Heart right ventricle (tissue), 16 donors: ENCODE measurements around the gene EREG. TPM values are rescaled to one million over a fixed set of nuclear protein-coding genes. Genes with fewer than 3 reads are reported as not detected.

ENCODE experiments used
- ATAC-seq, 8 donors: fragments of 200-7000 bp; cut with Tn5 transposase; one replicate each; pipeline ENCODE4 v1.9.1; 2020; ENCODE audit warnings: mild to moderate bottlenecking in 8 of 8, moderate library complexity in 8 of 8, moderate number of reproducible peaks in 1 of 8
- DNase-seq, 2 donors: peaks; one replicate each; pipeline ENCODE4 v3.0.0-alpha.2; 2020
- H3K27ac ChIP-seq, 10 donors: fragments of 200-600 bp; sonication (generic) in 2 of 10; one replicate each; pipeline versions ENCODE4 v1.5.0 to v1.8.0; 2020 to 2022; ENCODE audit warnings: mild to moderate bottlenecking in 3 of 10
- H3K27me3 ChIP-seq, 7 donors: fragments of 200-600 bp; one replicate each; pipeline ENCODE4 v1.8.0; 2021 to 2022; ENCODE audit warnings: mild to moderate bottlenecking in 2 of 7
- H3K36me3 ChIP-seq, 9 donors: fragments of 200-600 bp; sonication (generic) in 1 of 9; one replicate each; pipeline versions ENCODE4 v1.5.0 to v1.8.0; 2020 to 2022; ENCODE audit warnings: mild to moderate bottlenecking in 2 of 9
- H3K4me1 ChIP-seq, 9 donors: fragments of 200-600 bp; sonication (generic) in 1 of 9; one replicate each; pipeline versions ENCODE4 v1.5.0 to v1.8.0; 2020 to 2022; ENCODE audit warnings: mild to moderate bottlenecking in 4 of 9
- H3K4me3 ChIP-seq, 10 donors: fragments of 200-600 bp; sonication (generic) in 2 of 10; one replicate each; pipeline versions ENCODE4 v1.5.0 to v1.8.0; 2020 to 2022; ENCODE audit warnings: mild to moderate bottlenecking in 7 of 10, moderate library complexity in 2 of 10
- H3K9me3 ChIP-seq, 11 donors: fragments of 200-600 bp in 10 of 11; sonication (generic) in 2 of 11; one replicate each; pipeline versions ENCODE4 v1.5.0 to v1.8.0; 2013 to 2022; ENCODE audit warnings: mild to moderate bottlenecking in 2 of 11, control low read depth in 1 of 11, moderate library complexity in 1 of 11
- WGBS, 2 donors: extraction: QIAGEN DNeasy Blood & Tissue Kit; methylation state at CpG; one replicate each; pipeline ENCODE4 v1.1.7; 2013; ENCODE audit warnings: inconsistent platforms in 1 of 2; 5-methylcytosine and 5-hydroxymethylcytosine counted together
- intact Hi-C, 10 donors: fragments of 100-400 bp; cut with DNase I; formaldehyde crosslinking; loops; one replicate each; pipeline versions ENCODE4 v1.11.1 to v1.14.2; 2022
- long read RNA-seq, 3 donors: library from polyadenylated mRNA; unstranded; transcript quantifications; one replicate each; pipeline ENCODE4 v2.0.0, GENCODE V29; 2020 to 2021
- polyA plus RNA-seq, 2 donors: library from polyadenylated mRNA; stranded (reverse); fragments of 200-250 nt; gene quantifications; one replicate each; pipeline ENCODE4 v1.2.3, GENCODE V29; 2013
- total RNA-seq, 10 donors: library from RNA; stranded (reverse); fragmentation: NEBNext Ultra II Directional in 3 of 10; extraction: Animal tissue kit (Norgen Biotek cat#: 25700) in 3 of 10; gene quantifications; one replicate each; pipeline versions ENCODE4 v1.2.1 to v1.2.4, GENCODE V29; 2021 to 2023
- TF ChIP-seq, protein P1 (sequence below), 9 donors: fragments of 200-600 bp; sonication (generic) in 2 of 9; IDR thresholded peaks; one replicate each; pipeline versions ENCODE4 v1.5.0 to v1.8.0; 2021 to 2022; ENCODE audit warnings: antibody characterized with exemption in 9 of 9, mild to moderate bottlenecking in 5 of 9, moderate library complexity in 1 of 9
- donor health status: Arrhythmogenic right ventricular cardiomyopathy.
- donor health status: ischemic (EF 13 %, LVEDD 7.1; RV severe dilation, severe dysfunction).
- donor health status: healthy with polysubstance abuse.
- donor health status: DM: no; HTN: yes; CAD: no.
- donor health status: DM: no; HTN: no; CAD: no.
- donor health status: ischemic (EF 25% LVEDD 6.9; RV normal size, moderate dysfunction).
- donor health status: ischemic (EF 25% LVEDD 5.7; RV mildly dilated, moderate dysfunction).
- donor health status: healthy.
- donor health status: DM: yes; HTN: yes; CAD: no.
- donor health status: Ischemic cardiomyopathy.
- donor health status: ischemic (EF 35%, LVEDD 5.7; RV mildly dilated, moderate dysfunction).
- donor health status: nonischemic (EF 11% LVEDD 7.7; RV severe dilation, severe dysfunction).
- donor health status: DM: yes; HTN: yes; CAD: no.
- donor health status: PGD.
- donor health status: ischemic (EF 29% LVEDD 5.4; RV normal size, mild dysfunction).
- donor health status: nonischemic (EF 23%, LVEDD 6.1; RV moderate dilation, normal function).

EREG gene, protein sequence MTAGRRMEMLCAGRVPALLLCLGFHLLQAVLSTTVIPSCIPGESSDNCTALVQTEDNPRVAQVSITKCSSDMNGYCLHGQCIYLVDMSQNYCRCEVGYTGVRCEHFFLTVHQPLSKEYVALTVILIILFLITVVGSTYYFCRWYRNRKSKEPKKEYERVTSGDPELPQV
- 1 to 10 TPM in 1 of 10 donors, under 1 TPM in 7, not detected in 2; 0.06 to 4.0 (median 0.21) TPM for total RNA-seq
- polyA plus RNA-seq, result under 1 TPM; 0.07 to 0.20 TPM
- long read RNA-seq, donor 1, result 0 reads
- long read RNA-seq, donor 2, result 0 reads
- long read RNA-seq, donor 3, partial matches to known transcripts, result 0 of 1 reads
- long read RNA-seq, donor 3, other reads (novel, unspliced or antisense), result 1 of 1 reads

DNA sequence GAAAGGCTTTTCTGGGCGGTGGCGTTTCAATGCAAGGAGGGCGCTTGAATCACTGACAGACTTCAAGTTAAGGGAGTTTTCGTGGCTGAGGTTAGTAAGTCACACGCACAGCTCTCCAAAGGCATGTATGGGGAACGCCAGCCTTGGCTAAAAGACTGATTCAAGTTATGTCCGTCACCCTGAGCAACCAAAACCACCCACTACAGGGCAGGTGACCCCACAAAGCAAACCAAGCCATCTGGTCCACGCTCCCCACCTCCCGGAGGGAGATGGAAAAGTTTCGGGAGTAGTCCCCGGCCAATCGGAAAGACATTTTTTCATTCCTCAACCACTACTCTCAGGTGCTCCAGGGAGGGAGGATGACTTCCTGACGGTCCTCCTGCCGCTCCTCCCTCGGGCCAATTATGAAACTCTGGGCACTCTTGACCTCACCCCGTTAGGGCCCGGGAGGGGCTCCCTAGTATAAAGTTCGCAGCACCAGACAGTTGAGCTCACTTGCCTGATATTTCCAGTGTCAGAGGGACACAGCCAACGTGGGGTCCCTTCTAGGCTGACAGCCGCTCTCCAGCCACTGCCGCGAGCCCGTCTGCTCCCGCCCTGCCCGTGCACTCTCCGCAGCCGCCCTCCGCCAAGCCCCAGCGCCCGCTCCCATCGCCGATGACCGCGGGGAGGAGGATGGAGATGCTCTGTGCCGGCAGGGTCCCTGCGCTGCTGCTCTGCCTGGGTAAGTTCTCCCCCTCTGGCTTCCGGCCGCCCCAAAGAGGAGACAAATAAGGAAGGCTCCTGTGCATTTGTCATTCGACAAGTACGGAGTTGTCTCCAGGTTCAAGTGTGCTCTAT, at the start of gene EREG:
Gene EREG, plus strand, starts transcription at position 494 of the 840 bp plus-strand sequence. Its CDS starts 164 bp downstream, at position 658.
- DNase-seq (peak; percentile 6 to 15), ATAC-seq (peak; percentile 38 to 70 (median 49))
- no peaks in the 10 kb centered on the region for H3K9me3 ChIP-seq
- H3K4me1 ChIP-seq, result peaks cover 0 to 16% (median 7%) of the 10 kb centered on the region in 9 donors
- peaks cover 5 to 63% (median 38%) of the 10 kb centered on the region in 7 donors for H3K27me3 ChIP-seq
- H3K36me3 ChIP-seq, result no peaks in the 10 kb centered on the region
- H3K4me3 ChIP-seq, result peak within 1 kb of the TSS in 9 of 10 donors; percentile 13 to 50 (median 33)
- intact Hi-C loops, result no loop called here
- TF ChIP-seq, protein P1, sequence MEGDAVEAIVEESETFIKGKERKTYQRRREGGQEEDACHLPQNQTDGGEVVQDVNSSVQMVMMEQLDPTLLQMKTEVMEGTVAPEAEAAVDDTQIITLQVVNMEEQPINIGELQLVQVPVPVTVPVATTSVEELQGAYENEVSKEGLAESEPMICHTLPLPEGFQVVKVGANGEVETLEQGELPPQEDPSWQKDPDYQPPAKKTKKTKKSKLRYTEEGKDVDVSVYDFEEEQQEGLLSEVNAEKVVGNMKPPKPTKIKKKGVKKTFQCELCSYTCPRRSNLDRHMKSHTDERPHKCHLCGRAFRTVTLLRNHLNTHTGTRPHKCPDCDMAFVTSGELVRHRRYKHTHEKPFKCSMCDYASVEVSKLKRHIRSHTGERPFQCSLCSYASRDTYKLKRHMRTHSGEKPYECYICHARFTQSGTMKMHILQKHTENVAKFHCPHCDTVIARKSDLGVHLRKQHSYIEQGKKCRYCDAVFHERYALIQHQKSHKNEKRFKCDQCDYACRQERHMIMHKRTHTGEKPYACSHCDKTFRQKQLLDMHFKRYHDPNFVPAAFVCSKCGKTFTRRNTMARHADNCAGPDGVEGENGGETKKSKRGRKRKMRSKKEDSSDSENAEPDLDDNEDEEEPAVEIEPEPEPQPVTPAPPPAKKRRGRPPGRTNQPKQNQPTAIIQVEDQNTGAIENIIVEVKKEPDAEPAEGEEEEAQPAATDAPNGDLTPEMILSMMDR (IDR thresholded peaks at IDR 0.05), result no peak
- WGBS, 2 donors, result 10 to 11% methylated on average over 40 of the region's 40 CpGs
- H3K27ac ChIP-seq, result peak within 1 kb of the TSS in 1 of 10 donors; percentile 55

DNA sequence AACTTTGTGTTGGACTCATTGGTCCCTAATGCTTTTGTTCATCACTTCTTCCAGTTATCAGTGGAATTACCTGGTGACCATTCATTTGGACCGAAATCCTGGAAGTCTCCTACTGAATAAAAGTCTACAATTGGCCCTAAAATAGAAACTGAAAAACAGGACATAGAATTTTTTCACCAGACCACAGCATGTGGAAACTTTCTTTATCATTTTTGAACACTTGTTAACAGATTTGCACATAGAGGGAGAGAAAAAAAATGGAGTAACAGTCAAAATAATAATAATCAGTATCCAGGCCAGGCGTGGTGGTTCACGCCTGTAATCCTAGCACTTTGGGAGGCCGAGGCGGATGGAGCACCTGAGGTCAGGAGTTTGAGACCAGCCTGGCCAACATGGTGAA, 49.6 kb upstream of the EREG start:
- intact Hi-C loops, result loop anchor here in 2 of 10 donors (10.0 kb wide), 2 partner anchors 91 to 359 kb away; no protein-coding TSS in a partner anchor
- Histone ChIP-seq H3K27ac (no peak overlapping the region), H3K4me3 (no peak overlapping the region), H3K27me3 (no peaks in the 10 kb centered on the region), H3K9me3 (no peaks in the 10 kb centered on the region), H3K4me1 (no peaks in the 10 kb centered on the region), H3K36me3 (no peaks in the 10 kb centered on the region)
- WGBS, 2 donors, result 85 to 87% methylated on average over 5 of the region's 5 CpGs
- TF ChIP-seq, protein P1 (IDR thresholded peaks at IDR 0.05), result no peak
- ATAC-seq, result no peak
- DNase-seq, result no peak

DNA sequence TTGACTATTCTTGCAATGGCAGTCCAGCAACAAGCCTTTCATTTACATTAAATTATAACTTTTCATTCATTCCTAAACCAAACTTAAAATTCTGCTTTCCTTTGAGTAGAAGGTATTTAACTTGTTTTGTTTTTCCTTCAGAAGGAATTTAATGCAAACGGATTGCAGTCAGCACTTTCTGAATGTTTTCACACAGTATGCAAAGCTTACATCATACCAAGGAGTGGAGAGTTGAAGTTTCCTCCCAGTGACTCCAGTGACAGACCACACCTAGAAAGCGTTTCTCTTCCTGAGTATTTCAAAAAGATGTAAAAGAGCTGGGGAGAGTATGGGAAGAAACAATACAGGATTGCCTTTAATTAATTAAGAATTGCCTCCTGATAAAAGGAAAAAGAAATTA, 48.5 kb upstream of the EREG start:
- TF ChIP-seq, protein P1 (IDR thresholded peaks at IDR 0.05), result no peak
- H3K9me3 ChIP-seq, result no peaks in the 10 kb centered on the region
- H3K4me3 ChIP-seq, result no peak overlapping the region
- H3K27me3 ChIP-seq, result peaks cover 0 to 5% (median 0%) of the 10 kb centered on the region in 7 donors
- no peak for ATAC-seq
- intact Hi-C loops, result loop anchor here in 2 of 10 donors (10.0 kb wide), 2 partner anchors 92 to 358 kb away; no protein-coding TSS in a partner anchor
- no peaks in the 10 kb centered on the region for H3K36me3 ChIP-seq
- no peak for DNase-seq
- no peak overlapping the region for H3K27ac ChIP-seq
- H3K4me1 ChIP-seq, result no peaks in the 10 kb centered on the region
- 41 to 51% methylated on average over 2 of the region's 2 CpGs for WGBS, 2 donors

DNA sequence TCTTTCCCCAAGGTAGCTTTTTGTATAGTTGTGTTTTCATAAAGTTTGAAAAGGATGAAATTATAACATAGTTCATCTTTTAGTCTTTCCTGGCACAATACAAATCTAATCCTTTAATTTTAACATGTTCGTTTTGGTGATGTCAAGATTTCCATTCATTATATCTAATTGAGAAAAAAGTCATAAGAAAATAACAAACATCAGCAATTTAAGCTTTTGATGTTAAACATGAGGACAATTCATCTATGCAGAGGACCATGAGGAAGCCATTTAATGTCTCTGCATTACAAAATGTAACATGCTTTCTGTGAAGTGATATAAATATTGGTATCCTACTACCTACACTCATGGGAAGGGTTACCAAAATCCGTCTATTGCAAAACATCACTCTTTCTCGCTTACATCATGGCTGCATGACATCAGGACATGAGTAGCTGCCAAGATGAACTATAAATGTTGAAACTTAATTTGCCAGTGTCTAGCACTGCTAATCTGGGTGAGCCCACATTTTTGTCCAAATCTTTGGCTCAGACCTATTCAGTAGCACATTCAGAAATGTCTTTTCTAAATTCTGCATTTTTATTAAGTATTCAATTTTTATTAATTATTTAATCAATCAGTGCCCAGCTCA, 47.2 kb upstream of the EREG start:
- Histone ChIP-seq H3K9me3 (no peaks in the 10 kb centered on the region), H3K27ac (no peak overlapping the region), H3K4me1 (no peaks in the 10 kb centered on the region), H3K27me3 (peaks cover 0 to 10% (median 0%) of the 10 kb centered on the region in 7 donors), H3K4me3 (no peak overlapping the region), H3K36me3 (no peaks in the 10 kb centered on the region)
- intact Hi-C loops, result loop anchor here in 2 of 10 donors (10.0 kb wide), 2 partner anchors 93 to 357 kb away; no protein-coding TSS in a partner anchor
- ATAC-seq (peak in 1 of 8 donors; percentile 62), DNase-seq (no peak)
- TF ChIP-seq, protein P1 (IDR thresholded peaks at IDR 0.05), result no peak
- WGBS, 2 donors, result 62 to 71% methylated on average over 3 of the region's 3 CpGs
